Psoas muscle (tissue), 8 donors: ENCODE data around the gene NT5C1B. TPM values are rescaled to one million over a fixed set of nuclear protein-coding genes. Genes with fewer than 3 reads are reported as not detected.

Source experiments
- ATAC-seq, 4 donors: fragments of 200-7000 bp; cut with Tn5 transposase; one replicate each; pipeline ENCODE4 v1.9.1; 2020; ENCODE audit warnings: moderate library complexity in 3 of 4, mild to moderate bottlenecking in 2 of 4
- DNase-seq, 2 donors: peaks; one replicate each; pipeline ENCODE4 v3.0.0-alpha.2; 2020
- H3K27ac ChIP-seq: fragments of 200-600 bp; one replicate; pipeline ENCODE4 v1.8.0; 2022
- H3K27me3 ChIP-seq, 3 donors: fragments of 200-600 bp in 1 of 3; one replicate each; pipeline versions ENCODE4 v1.6.1 to v1.8.0; 2013 to 2022; ENCODE audit warnings: low read length in 2 of 3, mild to moderate bottlenecking in 2 of 3, moderate library complexity in 1 of 3; ENCODE audit not compliant: insufficient read depth in 3 of 3
- H3K36me3 ChIP-seq, 2 donors: fragments of 200-600 bp in 1 of 2; one replicate each; pipeline versions ENCODE4 v1.6.1 to v1.8.0; 2013 to 2022; ENCODE audit warnings: low read depth in 1 of 2, mild to moderate bottlenecking in 1 of 2, moderate library complexity in 1 of 2; ENCODE audit not compliant: insufficient read depth in 1 of 2
- H3K4me1 ChIP-seq: fragments of 200-600 bp; one replicate; pipeline ENCODE4 v1.8.0; 2022
- H3K4me3 ChIP-seq: fragments of 200-600 bp; one replicate; pipeline ENCODE4 v1.8.0; 2022; ENCODE audit warnings: mild to moderate bottlenecking
- H3K9me3 ChIP-seq: fragments of 200-600 bp; one replicate; pipeline ENCODE4 v1.8.0; 2022
- CTCF ChIP-seq: fragments of 200-600 bp; IDR thresholded peaks from one replicate; pipeline ENCODE4 v1.8.0; 2022; ENCODE audit warnings: antibody characterized with exemption
- WGBS, 3 donors: extraction: QIAGEN DNeasy Blood & Tissue Kit; methylation state at CpG; one replicate each; pipeline versions ENCODE4 v1.1.6 to v1.1.7; 2013; 5-methylcytosine and 5-hydroxymethylcytosine counted together
- intact Hi-C, 2 donors: fragments of 100-400 bp; cut with DNase I; formaldehyde crosslinking; loops; one replicate each; pipeline versions ENCODE4 v1.11.0 to v1.14.2; 2022
- polyA plus RNA-seq, 3 donors: library from polyadenylated mRNA; stranded (reverse); fragments of 200-250 nt; gene quantifications; one replicate each; pipeline ENCODE4 v1.2.3, GENCODE V29; 2013
- total RNA-seq, 4 donors: library from RNA; stranded (reverse); fragmentation: NEBNext Ultra II Directional in 2 of 4; extraction: Animal tissue kit (Norgen Biotek cat#: 25700) in 2 of 4; gene quantifications; one replicate each; pipeline versions ENCODE4 v1.2.1 to v1.2.4, GENCODE V29; 2021 to 2023
- donor health status: healthy with polysubstance abuse.
- donor health status: DM: no; HTN: no; CAD: no; lungs with moderate emphysema.
- donor health status: Bipolar disorder and iron deficiency.
- donor health status: healthy.
- donor health status: DM: yes; HTN: yes; CAD: no.
- donor health status: DM: no; HTN: no; CAD: no.
- donor health status: DM: no; HTN: no; CAD: no.
- donor health status: DM: yes; HTN: yes; CAD: no.

Gene NT5C1B
- total and polyA plus RNA-seq, 7 donors = not detected

- H3K4me1 ChIP-seq = peaks cover 33% of the 10 kb centered on the region
- no peak overlapping the region for H3K27ac ChIP-seq
- ATAC-seq (no peak), DNase-seq (no peak)
- no peak for TF ChIP-seq CTCF
- no peaks in the 10 kb centered on the region for H3K9me3 ChIP-seq
- no peak overlapping the region for H3K4me3 ChIP-seq
- peaks cover 6 to 18% of the 10 kb centered on the region in 2 donors for H3K36me3 ChIP-seq
- intact Hi-C loops = loop anchor here in 1 of 2 donors (10.0 kb wide), 1 partner anchor 802 kb away; the partner anchor contains the start of gene OSR1
- 57 to 72% (median 62%) methylated on average over 3 of the region's 3 CpGs for WGBS, 3 donors
- no peaks in the 10 kb centered on the region for H3K27me3 ChIP-seq
Observed at GRCh38 chr2:18552351-18553077, 36.9 kb downstream of the NT5C1B start.

- Histone ChIP-seq H3K4me3 (no peak overlapping the region), H3K36me3 (peaks cover 6 to 18% of the 10 kb centered on the region in 2 donors), H3K4me1 (peaks cover 27% of the 10 kb centered on the region), H3K9me3 (no peaks in the 10 kb centered on the region), H3K27ac (no peak overlapping the region), H3K27me3 (no peaks in the 10 kb centered on the region)
- ATAC-seq (no peak), DNase-seq (no peak)
- TF ChIP-seq CTCF = no peak
- 82 to 88% (median 82%) methylated on average over 2 of the region's 2 CpGs for WGBS, 3 donors
- intact Hi-C loops = loop anchor here in 1 of 2 donors (10.0 kb wide), 1 partner anchor 803 kb away; the partner anchor contains the start of gene OSR1
Observed at GRCh38 chr2:18551623-18552022, 37.7 kb downstream of the NT5C1B start.

GRCh38 chr2:18551169-18551568, 38.2 kb downstream of the NT5C1B start:
- WGBS, 3 donors = 96 to 100% (median 98%) methylated on average over 1 of the region's 1 CpG
- Histone ChIP-seq H3K36me3 (peaks cover 6 to 18% of the 10 kb centered on the region in 2 donors), H3K9me3 (no peaks in the 10 kb centered on the region), H3K4me3 (no peak overlapping the region), H3K27ac (no peak overlapping the region), H3K4me1 (peaks cover 27% of the 10 kb centered on the region), H3K27me3 (no peaks in the 10 kb centered on the region)
- DNase-seq (no peak), ATAC-seq (no peak)
- no peak for TF ChIP-seq CTCF
- intact Hi-C loops = loop anchor here in 1 of 2 donors (10.0 kb wide), 1 partner anchor 804 kb away; the partner anchor contains the start of gene OSR1

GRCh38 chr2:18550433-18550832, 38.9 kb downstream of the NT5C1B start:
- Histone ChIP-seq H3K27ac (no peak overlapping the region), H3K4me1 (peaks cover 31% of the 10 kb centered on the region), H3K9me3 (no peaks in the 10 kb centered on the region), H3K27me3 (no peaks in the 10 kb centered on the region), H3K4me3 (no peak overlapping the region), H3K36me3 (peaks cover 3 to 14% of the 10 kb centered on the region in 2 donors)
- TF ChIP-seq CTCF = no peak
- intact Hi-C loops = loop anchor here in 1 of 2 donors (10.0 kb wide), 1 partner anchor 804 kb away; the partner anchor contains the start of gene OSR1
- DNase-seq (no peak), ATAC-seq (no peak)
- WGBS, 3 donors = 85 to 96% (median 91%) methylated on average over 2 of the region's 2 CpGs
